GM19023 (cell line): ENCODE data around the gene PPP1R14C.
"Not testable (repeated sequence)": the region's sequence is repeated elsewhere in the genome, so short reads cannot be mapped to it uniquely, and the experiment has no call there.

Source experiments
- ATAC-seq: cut with Tn5 transposase; IDR thresholded peaks from one replicate; pipeline ENCODE4 v1.9.1; 2021; ENCODE audit warnings: mild to moderate bottlenecking, moderate library complexity; ENCODE audit not compliant: unreplicated experiment

Gene PPP1R14C

GRCh38 chr6:150212778-150213177 is 69.9 kb downstream of the PPP1R14C start:
- no peak for ATAC-seq

- no peak for ATAC-seq
Observed at GRCh38 chr6:150213301-150213700, 70.5 kb downstream of the PPP1R14C start.

DNA sequence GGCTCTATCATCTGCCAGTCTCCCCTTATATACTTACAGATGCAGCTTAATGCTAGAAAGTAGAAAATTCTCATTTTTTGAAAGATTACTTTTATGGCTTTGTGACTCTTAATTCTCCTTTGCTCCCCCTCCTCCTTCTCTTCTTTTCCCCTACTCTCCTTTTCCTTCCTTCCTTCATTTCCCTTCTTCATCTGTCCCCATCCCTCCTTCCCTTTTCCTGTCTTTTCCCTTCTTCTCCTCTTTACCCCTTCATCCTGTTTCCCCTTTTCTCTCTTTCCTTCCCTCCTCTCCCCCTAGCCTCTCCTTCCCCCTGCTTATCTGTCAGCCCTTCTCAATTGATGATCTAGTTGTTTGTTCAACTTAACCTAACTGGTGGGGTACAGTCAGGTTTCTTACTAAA is 71.5 kb downstream of the PPP1R14C start:
- ATAC-seq = no peak

DNA sequence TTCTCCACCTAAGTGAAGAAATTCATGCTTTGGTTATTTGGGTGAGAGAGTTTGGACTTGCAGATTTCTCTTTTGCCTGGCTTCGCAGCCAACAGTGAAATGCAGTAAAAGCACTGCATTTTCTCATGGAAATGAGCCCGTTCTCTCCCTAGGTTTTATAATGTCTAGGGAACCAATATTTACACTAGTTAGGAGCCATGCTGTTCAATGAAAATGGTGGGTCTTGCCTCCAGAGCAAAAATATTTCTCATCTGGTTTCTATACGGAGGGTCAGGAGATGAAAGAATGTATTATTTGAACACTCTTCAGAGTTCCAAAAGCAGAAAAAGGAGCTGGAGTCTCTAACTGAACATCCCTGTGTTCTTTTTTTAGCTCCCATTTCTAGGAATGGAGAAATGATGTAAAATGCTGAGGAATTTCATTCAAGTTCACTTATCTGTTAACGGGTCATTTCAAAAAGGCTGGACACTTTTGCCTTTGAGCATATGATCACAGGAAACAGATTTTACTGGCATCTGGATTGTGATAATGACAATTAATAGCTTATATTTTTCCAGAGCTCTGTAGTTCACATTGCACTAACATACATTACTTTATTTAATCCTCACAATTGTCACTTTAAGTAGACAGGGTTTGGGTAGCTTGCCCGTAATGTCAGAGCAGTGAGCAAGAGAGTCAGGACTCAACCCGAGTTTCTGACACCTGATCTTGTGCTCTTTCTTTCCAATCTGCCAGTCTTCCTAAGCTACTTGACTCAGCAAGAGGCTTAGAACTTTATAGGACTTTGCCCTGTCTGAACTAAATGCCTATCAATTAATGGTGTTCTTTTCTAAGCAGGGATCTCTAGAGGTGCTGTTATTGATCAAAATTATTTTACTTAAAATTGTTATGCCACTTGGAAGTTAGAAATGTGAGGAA is 78.0 kb downstream of the PPP1R14C start:
- no peak for ATAC-seq

DNA sequence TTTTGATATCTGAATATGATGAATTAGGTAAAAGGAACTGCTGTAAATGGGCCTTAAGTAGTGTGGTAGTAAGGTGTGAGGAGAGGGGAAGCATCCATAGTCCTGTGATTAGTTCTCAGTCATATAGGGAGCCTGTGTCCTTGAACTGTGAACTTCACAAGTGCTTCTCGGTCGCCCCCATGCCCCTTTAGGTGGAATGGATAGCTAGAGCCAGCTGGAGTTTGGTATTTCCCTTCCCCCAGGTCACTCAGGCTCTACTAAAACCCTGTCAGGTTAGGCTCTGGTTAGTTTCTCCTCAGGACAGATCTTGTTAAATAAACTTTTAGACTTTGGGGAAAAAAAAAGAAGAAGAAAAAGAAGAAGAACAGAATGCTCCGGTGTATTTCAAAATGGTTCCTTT is 82.0 kb downstream of the PPP1R14C start:
- no peak for ATAC-seq

GRCh38 chr6:150227281-150227680 is 84.4 kb downstream of the PPP1R14C start:
- ATAC-seq = no peak

- no peak for ATAC-seq
Observed at GRCh38 chr6:150228072-150228733, 85.4 kb downstream of the PPP1R14C start.

DNA sequence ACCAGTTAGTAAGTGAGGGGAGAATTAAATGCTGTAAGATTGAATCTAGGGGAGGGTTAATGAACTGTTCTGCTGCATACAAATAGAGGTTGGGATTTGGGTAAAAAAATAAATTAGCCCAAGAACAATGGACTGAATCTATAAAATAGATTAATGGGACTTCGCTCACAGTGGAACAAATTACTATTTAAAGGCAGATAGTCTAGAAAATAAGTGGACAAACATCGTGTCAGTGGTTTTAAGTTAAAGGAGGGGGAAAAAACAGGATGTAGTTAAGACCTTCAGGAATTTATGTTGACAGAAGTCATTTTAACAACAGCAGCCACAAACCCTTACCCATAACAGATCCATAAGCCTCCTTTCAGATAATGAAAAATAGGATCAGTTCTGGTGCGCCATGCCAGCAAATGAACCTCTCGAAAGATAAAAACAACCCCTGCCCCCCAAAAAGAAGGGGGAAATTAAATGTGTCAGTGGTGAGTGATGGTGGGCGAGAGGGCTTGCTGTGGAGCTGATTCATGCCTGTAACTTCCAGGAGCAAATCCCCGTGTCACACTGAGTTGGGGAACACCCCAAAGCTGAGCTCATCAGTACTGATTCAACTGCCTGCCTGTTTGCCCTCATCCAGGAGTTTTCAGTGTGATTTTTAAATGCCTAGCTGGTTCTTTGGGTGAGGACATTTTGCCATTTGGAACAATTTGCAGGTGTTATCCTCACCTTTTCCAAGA is 86.8 kb downstream of the PPP1R14C start:
- ATAC-seq = no peak

DNA sequence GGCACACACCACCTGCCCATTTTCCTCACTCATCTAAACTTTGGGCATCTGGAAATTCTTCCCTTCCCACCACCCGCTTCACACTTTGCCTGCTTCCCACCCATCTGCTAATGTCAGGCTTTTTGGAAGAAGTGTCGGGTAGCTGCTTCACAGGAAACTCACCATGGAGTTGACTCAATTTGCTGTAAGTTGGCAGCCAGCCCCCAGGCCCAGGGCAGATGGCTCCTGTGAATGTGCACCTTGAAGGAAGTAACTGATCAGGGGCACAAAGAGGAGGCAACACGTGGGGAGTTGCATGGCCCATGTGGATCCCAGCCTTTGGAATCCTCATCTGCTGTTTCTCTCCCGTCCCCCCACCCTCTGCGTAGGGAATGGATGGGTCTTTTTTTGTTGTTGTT is 87.3 kb downstream of the PPP1R14C start:
- no peak for ATAC-seq

DNA sequence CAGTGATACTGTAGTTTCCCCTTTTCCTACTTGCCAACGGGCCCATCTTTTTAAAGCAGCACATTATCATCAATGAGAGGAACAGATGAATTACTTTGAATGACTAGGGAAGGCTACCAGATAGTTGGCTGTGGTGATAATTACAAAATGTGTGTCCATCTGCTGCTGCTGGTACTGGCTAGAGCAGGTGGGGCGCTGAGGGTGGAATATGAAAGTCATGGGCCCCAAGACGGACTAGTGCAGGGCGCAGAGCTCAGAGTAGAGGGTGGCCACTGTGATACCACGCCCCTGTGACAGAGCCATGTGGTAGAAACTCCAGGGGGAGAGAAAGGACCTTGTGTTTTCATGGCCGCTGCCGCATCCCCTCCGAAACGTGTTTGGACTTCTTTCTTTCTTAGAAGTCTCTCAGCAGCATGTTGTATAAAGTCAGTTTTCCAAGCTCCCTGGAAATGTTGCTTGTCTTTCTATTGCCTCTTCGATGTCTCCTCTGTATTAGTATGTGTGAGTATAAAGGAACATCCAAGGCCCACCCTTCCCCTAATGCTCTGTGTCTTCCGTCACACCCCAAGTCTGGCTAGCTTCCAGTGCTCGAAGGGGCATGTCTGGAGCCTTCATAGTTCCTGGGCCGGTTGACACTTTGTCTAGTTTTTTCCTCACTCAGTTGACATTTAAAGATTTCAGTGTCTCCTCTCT is 88.1 kb downstream of the PPP1R14C start:
- ATAC-seq = no peak

DNA sequence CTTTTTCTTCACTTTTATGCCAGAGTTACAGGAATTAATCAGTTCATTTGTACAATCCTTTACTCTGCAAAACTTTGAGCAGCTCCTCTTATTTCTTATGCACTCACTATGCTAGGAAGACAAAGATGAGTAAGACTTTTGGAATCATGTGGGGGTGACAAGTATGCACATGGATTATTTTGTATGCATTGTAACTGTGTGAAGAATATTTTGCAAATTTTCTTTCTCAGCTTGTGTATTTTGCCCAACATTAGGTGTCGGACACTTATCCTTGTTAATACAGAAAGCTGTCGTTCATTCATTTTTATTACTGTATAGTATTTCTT is 88.6 kb downstream of the PPP1R14C start:
- ATAC-seq = no peak

DNA sequence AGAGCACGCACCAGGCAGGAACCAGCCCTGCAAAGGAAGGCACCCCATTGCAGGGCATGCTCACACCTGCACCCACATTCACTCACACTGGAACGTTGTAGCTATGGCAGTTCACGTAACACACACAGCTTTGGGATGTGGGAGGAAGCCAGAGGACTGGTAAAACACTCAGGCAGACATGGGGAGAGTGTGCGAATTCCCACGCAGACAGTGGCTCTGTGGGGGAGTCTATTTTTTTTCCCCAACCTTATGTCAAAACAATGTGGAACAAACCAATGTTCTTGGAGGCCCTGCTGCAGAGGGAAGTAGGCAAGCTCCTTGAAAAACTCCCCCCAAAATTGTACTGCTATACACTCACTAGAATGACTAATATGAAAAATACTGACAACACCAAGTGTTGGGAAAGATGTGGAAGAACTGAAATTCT is 91.0 kb downstream of the PPP1R14C start:
- no peak for ATAC-seq

- ATAC-seq = no peak
Observed at GRCh38 chr6:150235218-150235617, 92.4 kb downstream of the PPP1R14C start.

GRCh38 chr6:150236114-150236513 is 93.3 kb downstream of the PPP1R14C start:
- no peak for ATAC-seq

- ATAC-seq = no peak
Observed at GRCh38 chr6:150236544-150236943, 93.7 kb downstream of the PPP1R14C start.

DNA sequence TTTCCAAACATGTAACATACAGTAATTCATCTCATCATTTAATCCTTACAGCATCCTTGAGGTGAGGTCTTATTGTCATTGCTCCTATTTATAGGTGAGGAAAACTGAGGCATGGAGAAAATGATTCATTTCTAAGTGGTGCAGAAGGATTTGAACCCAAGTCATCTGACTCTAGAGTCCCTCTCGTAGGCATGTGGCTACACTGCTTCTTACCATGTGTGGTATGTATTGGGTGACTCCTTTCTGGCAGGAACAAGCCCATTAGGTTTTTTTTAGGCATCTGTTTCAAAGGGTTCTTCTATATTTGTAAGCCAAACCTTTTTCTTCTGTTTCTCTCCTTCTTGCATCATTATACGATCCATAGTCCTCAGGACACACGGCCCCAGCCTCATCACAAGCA is 94.8 kb downstream of the PPP1R14C start:
- ATAC-seq = no peak

GRCh38 chr6:150238336-150238741 is 95.5 kb downstream of the PPP1R14C start:
- ATAC-seq = no peak

- ATAC-seq = no peak
Observed at GRCh38 chr6:150238846-150239407, 96.1 kb downstream of the PPP1R14C start.

DNA sequence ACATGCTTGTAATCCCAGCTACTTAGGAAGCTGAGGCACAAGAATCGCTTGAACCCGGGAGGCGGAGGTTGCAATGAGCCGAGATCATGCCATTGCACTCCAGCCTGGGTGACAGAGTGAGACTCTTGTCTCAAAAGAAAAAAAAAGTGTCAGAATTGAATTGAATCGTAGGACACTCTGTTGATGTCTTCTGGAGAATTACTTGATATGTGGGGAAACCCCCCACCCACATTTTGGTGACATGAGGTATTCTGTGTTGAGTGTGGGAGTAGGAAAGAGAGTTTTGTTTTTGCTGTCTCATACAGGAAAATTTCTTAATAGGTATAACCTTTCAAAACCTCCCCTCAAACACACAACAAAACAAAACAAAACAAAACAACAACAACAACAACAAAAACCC is 98.9 kb downstream of the PPP1R14C start:
- ATAC-seq = not testable (repeated sequence)

- no peak for ATAC-seq
Observed at GRCh38 chr6:150243620-150244314, 100.9 kb downstream of the PPP1R14C start.
